GM12864 (cell line): ENCODE measurements around the gene CIROP.

ENCODE experiments used
- DNase-seq: peaks from one replicate; pipeline ENCODE4 v3.0.0-alpha.2; 2011; ENCODE audit warnings: low read depth
- H3K4me3 ChIP-seq: 2 replicates; pipeline ENCODE4 v1.5.1; 2011; ENCODE audit warnings: mild to moderate bottlenecking, low read depth, low read length, control low read depth
- CTCF ChIP-seq: IDR thresholded peaks from 2 replicates; pipeline ENCODE4 v1.5.1; 2011; ENCODE audit warnings: low read depth, mild to moderate bottlenecking, moderate library complexity, low read length, control low read depth, inconsistent platforms; ENCODE audit errors: missing control alignments

CIROP gene

GRCh38 chr14:23071244-23071920 lies 33.4 kb downstream of the CIROP start:
- peak overlapping the region; percentile 86 for H3K4me3 ChIP-seq
- no peak for TF ChIP-seq CTCF
- DNase-seq = peak; percentile 61

- peak overlapping the region; percentile 86 for H3K4me3 ChIP-seq
- DNase-seq = no peak
- no peak for TF ChIP-seq CTCF
Observed at GRCh38 chr14:23070262-23071129, 34.3 kb downstream of the CIROP start.

- no peak for DNase-seq
- no peak for TF ChIP-seq CTCF
- H3K4me3 ChIP-seq = no peak overlapping the region
Observed at GRCh38 chr14:23069413-23069806, 35.4 kb downstream of the CIROP start.

GRCh38 chr14:23068789-23069412 lies 35.9 kb downstream of the CIROP start:
- peak; percentile 98 for TF ChIP-seq CTCF
- DNase-seq = peak; percentile 72
- H3K4me3 ChIP-seq = no peak overlapping the region

GRCh38 chr14:23067847-23068788 lies 36.7 kb downstream of the CIROP start:
- no peak for TF ChIP-seq CTCF
- no peak overlapping the region for H3K4me3 ChIP-seq
- no peak for DNase-seq
